CD4-positive, alpha-beta T cell (primary cell): ENCODE data around the gene TTC28. TPM values are rescaled to one million over a fixed set of nuclear protein-coding genes. Genes with fewer than 3 reads are reported as not detected.

Experiments
- ATAC-seq: fragments of 200-7000 bp; cut with Tn5 transposase; one replicate; pipeline ENCODE4 v1.10.0; 2022; ENCODE audit warnings: mild to moderate bottlenecking; ENCODE audit not compliant: poor library complexity
- CTCF ChIA-PET: fragments of 350-600 bp; sonication (Branson Sonifier 250); formaldehyde crosslinking; loops from one replicate; lab custom pipeline; 2021; ENCODE audit warnings: antibody characterized with exemption, inconsistent platforms; lab: Charles Lee
- POLR2A ChIA-PET: fragments of 350-600 bp; sonication (Branson Sonifier 250); formaldehyde crosslinking; loops from one replicate; lab custom pipeline; 2021; ENCODE audit warnings: antibody characterized with exemption, inconsistent platforms; lab: Charles Lee
- DNase-seq, 14 experiments: peaks; one replicate each; pipeline ENCODE4 v3.0.0-alpha.2; 2013 to 2020; ENCODE audit warnings: mixed read lengths in 2 of 14
- H3K27ac ChIP-seq, 2 donors: one replicate each; pipeline versions ENCODE4 v1.5.1 to v1.7.0; 2013; ENCODE audit warnings: low read length in 2 of 2, low read depth in 1 of 2, mild to moderate bottlenecking in 1 of 2
- H3K27me3 ChIP-seq, 2 experiments: 1 replicate in 1 of 2; 2 replicates in 1 of 2; pipeline versions ENCODE4 v1.6.1 to v1.7.0; 2013; ENCODE audit warnings: low read length in 2 of 2, control low read depth in 1 of 2, mild to moderate bottlenecking in 1 of 2, moderate library complexity in 1 of 2; ENCODE audit not compliant: insufficient read depth in 2 of 2, control insufficient read depth in 1 of 2
- H3K36me3 ChIP-seq: one replicate; pipeline ENCODE4 v1.6.1; 2013; ENCODE audit warnings: low read length, control low read depth; ENCODE audit not compliant: insufficient read depth
- H3K4me1 ChIP-seq: one replicate; pipeline ENCODE4 v1.6.1; 2013; ENCODE audit warnings: low read length, control low read depth; ENCODE audit not compliant: insufficient read depth
- H3K4me3 ChIP-seq: one replicate; pipeline ENCODE4 v1.5.1; 2013; ENCODE audit warnings: mild to moderate bottlenecking, low read length, moderate library complexity
- H3K9me3 ChIP-seq, 2 experiments: 1 replicate in 1 of 2; 2 replicates in 1 of 2; pipeline versions ENCODE4 v1.6.1 to v1.7.0; 2013; ENCODE audit warnings: low read length in 2 of 2, mild to moderate bottlenecking in 2 of 2, control low read depth in 1 of 2, moderate library complexity in 1 of 2; ENCODE audit not compliant: control insufficient read depth in 1 of 2, insufficient read depth in 1 of 2
- H3K27ac Mint-ChIP-seq: one replicate; pipeline ENCODE4 v1.8.0; 2020; ENCODE audit warnings: mixed read lengths
- H3K27me3 Mint-ChIP-seq: one replicate; pipeline ENCODE4 v1.8.0; 2021; ENCODE audit warnings: mixed read lengths
- H3K36me3 Mint-ChIP-seq: one replicate; pipeline ENCODE4 v1.8.0; 2021; ENCODE audit warnings: low read depth, mixed read lengths
- H3K4me1 Mint-ChIP-seq: one replicate; pipeline ENCODE4 v1.8.0; 2021; ENCODE audit warnings: low read depth, mixed read lengths
- H3K4me3 Mint-ChIP-seq: one replicate; pipeline ENCODE4 v1.8.0; 2020; ENCODE audit warnings: mild to moderate bottlenecking, mixed read lengths
- H3K9me3 Mint-ChIP-seq: one replicate; pipeline ENCODE4 v1.8.0; 2020; ENCODE audit warnings: mixed read lengths
- intact Hi-C, 2 experiments: fragments of 100-400 bp; cut with DNase I in 1 of 2; cut with micrococcal nuclease in 1 of 2; formaldehyde crosslinking; loops; one replicate each; pipeline versions ENCODE4 v1.15.1 to v1.9.0; 2023 to 2025; cut with DNase I, micrococcal nuclease
- total RNA-seq, 174 experiments: library from RNA in 2 of 174; stranded (reverse) in 2 of 174; gene quantifications; one replicate each; pipeline ENCODE4 v1.2.3 and lab custom pipeline; 2021 to 2026
- TF ChIP-seq, protein P1 (sequence below): fragments of 200-600 bp; IDR thresholded peaks from one replicate; pipeline ENCODE4 v1.8.0; 2022; ENCODE audit warnings: antibody characterized with exemption, mild to moderate bottlenecking

TTC28 gene
- total RNA-seq, 2 experiments from 2014 or later: 4.6 to 5.7 TPM

DNA sequence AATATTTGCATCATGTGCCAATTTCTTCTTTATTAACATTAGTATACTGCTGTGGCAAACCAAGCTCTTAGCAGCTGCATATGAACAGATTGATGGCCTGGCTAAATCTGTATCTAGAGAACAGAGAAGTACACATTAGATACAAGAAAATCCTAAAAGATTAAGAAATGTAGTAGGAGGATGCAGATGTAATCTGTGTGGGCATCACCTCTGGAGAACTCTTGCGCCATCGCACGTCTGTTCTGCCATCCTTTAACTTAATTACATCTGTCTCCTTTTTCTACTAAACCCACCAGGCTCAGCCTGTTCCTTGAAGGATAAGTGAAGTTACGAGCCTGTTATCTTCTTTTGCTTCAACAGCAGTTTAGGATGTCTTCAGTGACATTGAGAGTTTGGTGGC lies 564.2 kb downstream of the TTC28 start:
- Mint-ChIP-seq H3K9me3 (no peaks in the 10 kb centered on the region), H3K4me1 (no peaks in the 10 kb centered on the region), H3K27me3 (no peaks in the 10 kb centered on the region), H3K27ac (no peak overlapping the region), H3K36me3 (no peaks in the 10 kb centered on the region), H3K4me3 (no peak overlapping the region)
- TF ChIP-seq, protein P1, sequence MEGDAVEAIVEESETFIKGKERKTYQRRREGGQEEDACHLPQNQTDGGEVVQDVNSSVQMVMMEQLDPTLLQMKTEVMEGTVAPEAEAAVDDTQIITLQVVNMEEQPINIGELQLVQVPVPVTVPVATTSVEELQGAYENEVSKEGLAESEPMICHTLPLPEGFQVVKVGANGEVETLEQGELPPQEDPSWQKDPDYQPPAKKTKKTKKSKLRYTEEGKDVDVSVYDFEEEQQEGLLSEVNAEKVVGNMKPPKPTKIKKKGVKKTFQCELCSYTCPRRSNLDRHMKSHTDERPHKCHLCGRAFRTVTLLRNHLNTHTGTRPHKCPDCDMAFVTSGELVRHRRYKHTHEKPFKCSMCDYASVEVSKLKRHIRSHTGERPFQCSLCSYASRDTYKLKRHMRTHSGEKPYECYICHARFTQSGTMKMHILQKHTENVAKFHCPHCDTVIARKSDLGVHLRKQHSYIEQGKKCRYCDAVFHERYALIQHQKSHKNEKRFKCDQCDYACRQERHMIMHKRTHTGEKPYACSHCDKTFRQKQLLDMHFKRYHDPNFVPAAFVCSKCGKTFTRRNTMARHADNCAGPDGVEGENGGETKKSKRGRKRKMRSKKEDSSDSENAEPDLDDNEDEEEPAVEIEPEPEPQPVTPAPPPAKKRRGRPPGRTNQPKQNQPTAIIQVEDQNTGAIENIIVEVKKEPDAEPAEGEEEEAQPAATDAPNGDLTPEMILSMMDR: no peak
- Histone ChIP-seq H3K9me3 (no peaks in the 10 kb centered on the region), H3K27me3 (peaks cover 0 to 2% of the 10 kb centered on the region in 2 experiments), H3K4me3 (no peak overlapping the region), H3K4me1 (no peaks in the 10 kb centered on the region), H3K36me3 (no peaks in the 10 kb centered on the region), H3K27ac (no peak overlapping the region)
- intact Hi-C loops: no loop called here
- POLR2A ChIA-PET: no interaction called here
- CTCF ChIA-PET: no interaction called here
- DNase-seq (no peak), ATAC-seq (no peak)

DNA sequence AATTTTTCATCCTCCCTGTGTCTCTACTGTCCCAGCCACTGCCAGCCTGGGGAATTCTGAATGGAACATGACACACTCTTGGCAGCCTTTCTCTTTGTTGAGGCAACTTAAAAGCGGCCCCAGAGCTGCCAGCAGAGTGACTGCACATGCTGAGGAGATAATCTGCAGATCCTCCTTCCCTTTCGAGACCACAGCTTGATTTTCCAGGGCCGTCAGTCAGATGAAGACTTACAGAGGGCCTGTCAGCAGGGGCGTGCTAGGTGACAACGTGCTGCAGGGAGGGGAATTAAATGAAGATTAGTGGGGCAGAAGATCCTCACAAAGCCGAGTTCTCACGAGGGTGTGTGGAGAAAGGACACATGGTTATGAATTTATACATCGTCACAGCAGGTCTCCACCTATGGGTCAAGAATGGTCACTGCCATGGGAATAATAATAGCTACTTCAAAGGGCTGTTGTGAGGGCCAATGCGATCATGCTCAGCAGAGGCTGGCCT lies 567.0 kb downstream of the TTC28 start:
- Mint-ChIP-seq H3K27me3 (no peaks in the 10 kb centered on the region), H3K9me3 (no peaks in the 10 kb centered on the region), H3K4me3 (no peak overlapping the region), H3K36me3 (no peaks in the 10 kb centered on the region), H3K27ac (no peak overlapping the region), H3K4me1 (no peaks in the 10 kb centered on the region)
- Histone ChIP-seq H3K4me1 (no peaks in the 10 kb centered on the region), H3K27me3 (peaks cover 0 to 2% of the 10 kb centered on the region in 2 experiments), H3K27ac (no peak overlapping the region), H3K9me3 (no peaks in the 10 kb centered on the region), H3K4me3 (no peak overlapping the region), H3K36me3 (no peaks in the 10 kb centered on the region)
- intact Hi-C loops: no loop called here
- CTCF ChIA-PET: no interaction called here
- TF ChIP-seq, protein P1: no peak
- DNase-seq: no peak
- ATAC-seq: no peak
- POLR2A ChIA-PET: no interaction called here

- H3K4me3 ChIP-seq: no peak overlapping the region
- DNase-seq: no peak
- ChIA-PET CTCF (no interaction called here), POLR2A (no interaction called here)
- H3K27ac Mint-ChIP-seq: no peak overlapping the region
- no peak overlapping the region for H3K4me3 Mint-ChIP-seq
- no peaks in the 10 kb centered on the region for H3K36me3 ChIP-seq
- H3K4me1 Mint-ChIP-seq: no peaks in the 10 kb centered on the region
- H3K36me3 Mint-ChIP-seq: no peaks in the 10 kb centered on the region
- peaks cover 0 to 2% of the 10 kb centered on the region in 2 experiments for H3K27me3 ChIP-seq
- H3K9me3 ChIP-seq: no peaks in the 10 kb centered on the region
- intact Hi-C loops: no loop called here
- no peaks in the 10 kb centered on the region for H3K9me3 Mint-ChIP-seq
- no peak for ATAC-seq
- H3K27me3 Mint-ChIP-seq: no peaks in the 10 kb centered on the region
- no peaks in the 10 kb centered on the region for H3K4me1 ChIP-seq
- TF ChIP-seq, protein P1: no peak
- H3K27ac ChIP-seq: no peak overlapping the region
Observed at GRCh38 chr22:28112190-28112544, 567.5 kb downstream of the TTC28 start.
